ENCODE results near the gene ANTKMT.

ANTKMT gene

GRCh38 chr16:732332-732731 lies 11.4 kb downstream of the ANTKMT start:
- H3K4me1 ChIP-seq = no peaks in the 10 kb centered on the region
- H3K36me3 ChIP-seq = peaks cover 60% of the 10 kb centered on the region
- TF ChIP-seq, protein P1, sequence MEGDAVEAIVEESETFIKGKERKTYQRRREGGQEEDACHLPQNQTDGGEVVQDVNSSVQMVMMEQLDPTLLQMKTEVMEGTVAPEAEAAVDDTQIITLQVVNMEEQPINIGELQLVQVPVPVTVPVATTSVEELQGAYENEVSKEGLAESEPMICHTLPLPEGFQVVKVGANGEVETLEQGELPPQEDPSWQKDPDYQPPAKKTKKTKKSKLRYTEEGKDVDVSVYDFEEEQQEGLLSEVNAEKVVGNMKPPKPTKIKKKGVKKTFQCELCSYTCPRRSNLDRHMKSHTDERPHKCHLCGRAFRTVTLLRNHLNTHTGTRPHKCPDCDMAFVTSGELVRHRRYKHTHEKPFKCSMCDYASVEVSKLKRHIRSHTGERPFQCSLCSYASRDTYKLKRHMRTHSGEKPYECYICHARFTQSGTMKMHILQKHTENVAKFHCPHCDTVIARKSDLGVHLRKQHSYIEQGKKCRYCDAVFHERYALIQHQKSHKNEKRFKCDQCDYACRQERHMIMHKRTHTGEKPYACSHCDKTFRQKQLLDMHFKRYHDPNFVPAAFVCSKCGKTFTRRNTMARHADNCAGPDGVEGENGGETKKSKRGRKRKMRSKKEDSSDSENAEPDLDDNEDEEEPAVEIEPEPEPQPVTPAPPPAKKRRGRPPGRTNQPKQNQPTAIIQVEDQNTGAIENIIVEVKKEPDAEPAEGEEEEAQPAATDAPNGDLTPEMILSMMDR (IDR thresholded peaks at IDR 0.05; ENCODE audit: low read depth, low read length) = no peak

GRCh38 chr16:732936-733335 lies 12.0 kb downstream of the ANTKMT start:
- TF ChIP-seq, protein P1 (IDR thresholded peaks at IDR 0.05; ENCODE audit: low read depth, low read length) = 0 out of 2 replicates have a peak, but pooled peaks have one; percentile 12
- H3K36me3 ChIP-seq = peaks cover 66% of the 10 kb centered on the region
- DNase-seq = no peak
- H3K27me3 ChIP-seq = no peaks in the 10 kb centered on the region
- H3K4me3 ChIP-seq (ENCODE audit: low read depth, low read length) = no peak overlapping the region
- H3K4me1 ChIP-seq = no peaks in the 10 kb centered on the region
- no peaks in the 10 kb centered on the region for H3K9me3 ChIP-seq

More at GRCh38 chr16:732332-732731, 11.4 kb downstream of the ANTKMT start:
- H3K4me3 ChIP-seq (ENCODE audit: low read depth, low read length) = no peak overlapping the region
- no peak for DNase-seq
- H3K27me3 ChIP-seq = no peaks in the 10 kb centered on the region
- no peaks in the 10 kb centered on the region for H3K9me3 ChIP-seq

- Histone ChIP-seq H3K9me3 (no peaks in the 10 kb centered on the region), H3K4me3 (ENCODE audit: low read depth, low read length) (no peak overlapping the region), H3K36me3 (peaks cover 68% of the 10 kb centered on the region), H3K27me3 (no peaks in the 10 kb centered on the region), H3K4me1 (no peaks in the 10 kb centered on the region)
- TF ChIP-seq, protein P1 (IDR thresholded peaks at IDR 0.05; ENCODE audit: low read depth, low read length) = peak; percentile 65
- peak; percentile 83 for DNase-seq
These were observed 12.6 kb downstream of the ANTKMT start for GRCh38 chr16:733382-734207.

DNA sequence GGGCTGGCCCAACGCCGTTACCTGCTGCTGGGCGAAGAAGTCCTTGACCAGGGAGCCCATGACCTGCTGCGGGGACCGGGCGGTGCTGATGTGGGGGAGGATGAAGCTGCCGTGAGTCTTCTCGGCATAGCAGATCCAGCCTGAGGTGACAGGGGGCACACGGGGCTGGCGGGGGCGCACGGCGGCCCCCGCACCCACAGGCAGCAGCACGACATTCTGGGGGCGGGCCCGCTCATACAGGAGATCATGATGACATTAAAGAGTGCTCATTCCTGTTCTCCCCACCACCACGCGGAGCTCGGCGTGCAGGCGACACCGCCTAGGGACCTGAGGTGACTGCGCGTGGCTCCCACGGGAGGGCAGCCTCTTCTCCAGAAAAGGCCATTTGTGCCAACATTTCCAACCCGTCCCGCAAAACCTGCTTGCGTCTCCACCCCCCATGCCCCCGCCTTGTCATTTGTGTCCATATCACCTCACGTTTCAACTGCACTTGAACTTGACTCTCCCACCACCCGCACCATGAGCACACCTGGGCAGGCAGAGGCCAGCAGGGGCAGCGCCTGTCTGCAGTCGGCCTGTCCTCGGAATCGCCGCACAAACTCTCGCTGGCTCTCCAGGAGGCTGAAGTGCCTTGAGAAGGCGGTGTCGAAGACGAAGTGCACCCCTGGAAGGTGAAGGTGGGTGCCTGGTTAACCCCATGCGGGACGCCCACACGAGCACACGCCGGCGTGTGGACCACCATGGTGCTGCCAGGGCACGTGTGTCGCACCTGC lies 13.4 kb downstream of the ANTKMT start:
- DNase-seq = no peak
- TF ChIP-seq, protein P1 (IDR thresholded peaks at IDR 0.05; ENCODE audit: low read depth, low read length) = no peak
- H3K9me3 ChIP-seq = no peaks in the 10 kb centered on the region
- no peaks in the 10 kb centered on the region for H3K4me1 ChIP-seq
- peaks cover 70% of the 10 kb centered on the region for H3K36me3 ChIP-seq
- H3K27me3 ChIP-seq = no peaks in the 10 kb centered on the region
- no peak overlapping the region for H3K4me3 ChIP-seq (ENCODE audit: low read depth, low read length)

GRCh38 chr16:734981-735881 lies 14.3 kb downstream of the ANTKMT start:
- Histone ChIP-seq H3K27me3 (no peaks in the 10 kb centered on the region), H3K36me3 (peaks cover 64% of the 10 kb centered on the region), H3K4me3 (ENCODE audit: low read depth, low read length) (no peak overlapping the region), H3K4me1 (no peaks in the 10 kb centered on the region; the same call in 1 of the 2 replicates), H3K9me3 (no peaks in the 10 kb centered on the region)
- no peak for DNase-seq
- TF ChIP-seq, protein P1 (IDR thresholded peaks at IDR 0.05; ENCODE audit: low read depth, low read length) = no peak

Measured in BE2C (cell line).